Liver (tissue), 9 donors: Measurements from ENCODE around the gene ZNF296. TPM values are rescaled to one million over a fixed set of nuclear protein-coding genes. Genes with fewer than 3 reads are reported as not detected.

Experiments used
- DNase-seq: peaks from one replicate; pipeline ENCODE4 v3.0.0-alpha.2; 2017; ENCODE audit warnings: low spot score
- H3K27ac ChIP-seq, 2 donors: one replicate each; pipeline ENCODE4 v1.7.0; 2013; ENCODE audit warnings: inconsistent platforms in 2 of 2, low read length in 2 of 2, control low read depth in 1 of 2, low read depth in 1 of 2, mild to moderate bottlenecking in 1 of 2
- H3K27me3 ChIP-seq, 4 donors: one replicate each; pipeline versions ENCODE4 v1.6.1 to v1.7.0; 2013; ENCODE audit warnings: low read length in 3 of 4, inconsistent platforms in 1 of 4, mild to moderate bottlenecking in 1 of 4, moderate library complexity in 1 of 4; ENCODE audit not compliant: control insufficient read depth in 4 of 4, insufficient read depth in 4 of 4
- H3K36me3 ChIP-seq, 4 donors: one replicate each; pipeline versions ENCODE4 v1.6.1 to v1.7.0; 2013; ENCODE audit warnings: low read length in 3 of 4, mild to moderate bottlenecking in 3 of 4, low read depth in 1 of 4, moderate library complexity in 1 of 4; ENCODE audit not compliant: control insufficient read depth in 4 of 4, insufficient read depth in 3 of 4
- H3K4me1 ChIP-seq, 4 donors: one replicate each; pipeline versions ENCODE4 v1.6.1 to v1.7.0; 2013; ENCODE audit warnings: low read length in 3 of 4, mild to moderate bottlenecking in 3 of 4, moderate library complexity in 1 of 4; ENCODE audit not compliant: control insufficient read depth in 4 of 4, insufficient read depth in 4 of 4
- H3K4me3 ChIP-seq, 3 donors: one replicate each; pipeline versions ENCODE4 v1.6.1 to v1.7.0; 2013; ENCODE audit warnings: low read length in 3 of 3, control low read depth in 1 of 3, low read depth in 1 of 3, mild to moderate bottlenecking in 1 of 3
- H3K9ac ChIP-seq, 2 donors: one replicate each; pipeline ENCODE4 v1.7.0; 2013; ENCODE audit warnings: low read length in 2 of 2, mild to moderate bottlenecking in 2 of 2, moderate library complexity in 2 of 2, control low read depth in 1 of 2, low read depth in 1 of 2
- H3K9me3 ChIP-seq, 4 donors: one replicate each; pipeline versions ENCODE4 v1.6.1 to v1.7.0; 2013; ENCODE audit warnings: low read length in 3 of 4; ENCODE audit not compliant: control insufficient read depth in 4 of 4
- EGR1 ChIP-seq, 2 donors: IDR thresholded peaks; 2 replicates each; pipeline ENCODE4 v1.6.1; 2016 to 2018; ENCODE audit warnings: antibody characterized with exemption in 2 of 2, low read depth in 2 of 2
- FOXA2 ChIP-seq: IDR thresholded peaks from 2 replicates; pipeline ENCODE4 v1.6.1; 2016; ENCODE audit warnings: antibody characterized with exemption
- GABPA ChIP-seq, 2 donors: IDR thresholded peaks in 1 of 2; conservative IDR thresholded peaks in 1 of 2; 2 replicates each; pipeline ENCODE4 v1.6.1; 2016; ENCODE audit warnings: antibody characterized with exemption in 2 of 2, mild to moderate bottlenecking in 1 of 2, moderate library complexity in 1 of 2
- HNF4A ChIP-seq, 2 donors: conservative IDR thresholded peaks; 2 replicates each; pipeline ENCODE4 v1.6.1; 2016; ENCODE audit warnings: antibody characterized with exemption in 2 of 2, mild to moderate bottlenecking in 2 of 2
- HNF4G ChIP-seq: IDR thresholded peaks from 2 replicates; pipeline ENCODE4 v1.6.1; 2016; ENCODE audit warnings: antibody characterized with exemption
- JUND ChIP-seq, 2 donors: IDR thresholded peaks; 2 replicates each; pipeline ENCODE4 v1.6.1; 2016; ENCODE audit warnings: antibody characterized with exemption in 2 of 2
- NR2F2 ChIP-seq: IDR thresholded peaks from 2 replicates; pipeline ENCODE4 v1.6.1; 2016; ENCODE audit warnings: antibody characterized with exemption
- RAD21 ChIP-seq, 2 donors: IDR thresholded peaks; 2 replicates each; pipeline ENCODE4 v1.6.1; 2016; ENCODE audit warnings: antibody characterized with exemption in 2 of 2, mild to moderate bottlenecking in 2 of 2
- RXRA ChIP-seq, 2 donors: IDR thresholded peaks; 2 replicates each; pipeline ENCODE4 v1.6.1; 2017 to 2018; ENCODE audit warnings: antibody characterized with exemption in 2 of 2, mild to moderate bottlenecking in 1 of 2
- SP1 ChIP-seq: IDR thresholded peaks from 2 replicates; pipeline ENCODE4 v1.6.1; 2018; ENCODE audit warnings: antibody characterized with exemption, mild to moderate bottlenecking
- TAF1 ChIP-seq: conservative IDR thresholded peaks from 2 replicates; pipeline ENCODE4 v1.6.1; 2016; ENCODE audit warnings: antibody characterized with exemption, mild to moderate bottlenecking
- YY1 ChIP-seq: IDR thresholded peaks from 2 replicates; pipeline ENCODE4 v1.6.1; 2016; ENCODE audit warnings: antibody characterized with exemption, mild to moderate bottlenecking
- WGBS: extraction: QIAGEN DNeasy Blood & Tissue Kit; methylation state at CpG from one replicate; pipeline ENCODE4 v1.1.7; 2013; 5-methylcytosine and 5-hydroxymethylcytosine counted together
- polyA plus RNA-seq, 2 donors: library from polyadenylated mRNA; stranded (reverse) in 1 of 2; unstranded in 1 of 2; fragments of 200-250 nt in 1 of 2; fragments of >200 nt in 1 of 2; fragmentation: Nextera tagmentation in 1 of 2; extraction: Ambion mirVana in 1 of 2; gene quantifications; one replicate each; pipeline versions ENCODE4 v1.2.1 to v1.2.3, GENCODE V29; 2013 to 2015
- total RNA-seq, 2 donors: library from RNA; depleted of rRNA; stranded (reverse); fragments of >200 nt; gene quantifications; one replicate each; pipeline ENCODE4 v1.2.3, GENCODE V29; 2014
- TF ChIP-seq, protein P1 (sequence below): IDR thresholded peaks from 2 replicates; pipeline ENCODE4 v1.6.1; 2016; ENCODE audit warnings: antibody characterized with exemption, mild to moderate bottlenecking
- TF ChIP-seq, protein P2 (sequence below): IDR thresholded peaks from 2 replicates; pipeline ENCODE4 v1.6.1; 2016; ENCODE audit warnings: antibody characterized with exemption
- TF ChIP-seq, protein P3 (sequence below): IDR thresholded peaks from 2 replicates; pipeline ENCODE4 v1.6.1; 2016; ENCODE audit warnings: antibody characterized with exemption
- TF ChIP-seq, protein P4 (sequence below): fragments of 150-350 bp; IDR thresholded peaks from 2 replicates; pipeline ENCODE4 v1.5.1; 2017; ENCODE audit warnings: improper control_type of control experiment, low read depth, low read length; ENCODE audit not compliant: missing input control
- TF ChIP-seq, protein P5 (sequence below): IDR thresholded peaks from 2 replicates; pipeline ENCODE4 v1.6.1; 2016; ENCODE audit warnings: antibody characterized with exemption
- donor health status: healthy.
- donor health status: healthy.
- donor health status: healthy.
- donor health status: healthy.
- donor health status: healthy.

The ZNF296 gene
- total and polyA plus RNA-seq, 4 donors: 0.16 to 0.42 (median 0.17) TPM; not detected in 1

DNA sequence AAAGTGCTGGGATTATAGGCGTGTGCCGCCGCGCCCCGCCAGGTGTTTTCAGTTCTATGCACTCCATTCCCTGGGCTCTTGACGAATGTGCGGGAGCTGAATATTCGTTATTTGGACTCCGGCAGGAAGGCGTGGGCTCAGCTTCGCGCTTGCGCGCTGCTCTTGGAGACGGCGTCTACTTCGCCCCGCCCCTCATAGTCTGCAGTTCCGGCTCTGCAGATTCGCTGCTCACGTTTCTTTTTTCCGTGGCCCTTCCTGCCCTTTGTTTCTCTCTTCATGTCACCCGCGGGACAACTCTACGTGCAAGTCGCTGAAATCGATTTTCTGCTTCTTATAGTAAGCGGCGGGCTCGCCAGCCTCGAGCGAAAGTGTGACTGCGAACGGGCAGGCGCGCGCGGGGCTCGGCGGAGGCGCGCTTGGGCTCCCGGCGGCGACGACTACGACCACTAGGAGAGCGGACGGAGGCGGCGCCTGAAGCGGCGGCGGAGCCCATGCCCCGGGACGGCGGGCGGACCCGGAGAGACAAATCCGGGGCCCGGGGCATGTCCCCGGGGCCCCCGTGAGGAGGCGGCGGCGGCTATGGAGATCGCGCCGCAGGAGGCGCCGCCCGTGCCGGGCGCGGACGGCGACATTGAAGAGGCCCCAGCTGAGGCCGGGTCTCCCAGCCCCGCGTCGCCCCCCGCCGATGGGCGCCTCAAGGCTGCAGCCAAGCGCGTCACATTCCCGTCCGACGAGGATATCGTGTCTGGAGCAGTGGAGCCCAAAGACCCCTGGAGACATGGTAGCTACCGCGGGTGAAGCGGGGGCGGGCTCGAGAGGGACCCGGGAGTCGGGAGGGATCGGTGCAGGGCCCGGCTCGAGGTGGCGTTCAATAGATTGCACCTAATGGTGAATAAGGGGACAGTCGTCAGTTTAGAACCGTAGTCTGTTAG, 16.7 kb upstream of the ZNF296 start, which contains the start of gene PPP1R37:
Gene PPP1R37, plus strand, starts transcription at position 433 of the 932 bp plus-strand sequence. Its CDS starts 147 bp downstream, at position 580.
- Histone ChIP-seq H3K27ac (peak within 1 kb of the TSS; percentile 91), H3K4me1 (peaks cover 8 to 66% (median 43%) of the 10 kb centered on the region in 4 donors), H3K9me3 (no peaks in the 10 kb centered on the region), H3K36me3 (peaks cover 0 to 8% (median 4%) of the 10 kb centered on the region in 4 donors), H3K27me3 (no peaks in the 10 kb centered on the region), H3K9ac (peak within 1 kb of the TSS; percentile 61 to 77), H3K4me3 (peak within 1 kb of the TSS; percentile 81 to 98 (median 89))
- under 1% methylated on average over 103 of the region's 103 CpGs for WGBS
- no peak for TF ChIP-seq JUND (IDR thresholded peaks at IDR 0.05)
- peak; percentile 57 for TF ChIP-seq SP1
- TF ChIP-seq RAD21 (IDR thresholded peaks at IDR 0.05): peak; percentile 5 to 37
- peak; percentile 41 to 53 for TF ChIP-seq HNF4A (conservative IDR thresholded peaks at IDR 0.05)
- TF ChIP-seq NR2F2: no peak
- TF ChIP-seq, protein P1, sequence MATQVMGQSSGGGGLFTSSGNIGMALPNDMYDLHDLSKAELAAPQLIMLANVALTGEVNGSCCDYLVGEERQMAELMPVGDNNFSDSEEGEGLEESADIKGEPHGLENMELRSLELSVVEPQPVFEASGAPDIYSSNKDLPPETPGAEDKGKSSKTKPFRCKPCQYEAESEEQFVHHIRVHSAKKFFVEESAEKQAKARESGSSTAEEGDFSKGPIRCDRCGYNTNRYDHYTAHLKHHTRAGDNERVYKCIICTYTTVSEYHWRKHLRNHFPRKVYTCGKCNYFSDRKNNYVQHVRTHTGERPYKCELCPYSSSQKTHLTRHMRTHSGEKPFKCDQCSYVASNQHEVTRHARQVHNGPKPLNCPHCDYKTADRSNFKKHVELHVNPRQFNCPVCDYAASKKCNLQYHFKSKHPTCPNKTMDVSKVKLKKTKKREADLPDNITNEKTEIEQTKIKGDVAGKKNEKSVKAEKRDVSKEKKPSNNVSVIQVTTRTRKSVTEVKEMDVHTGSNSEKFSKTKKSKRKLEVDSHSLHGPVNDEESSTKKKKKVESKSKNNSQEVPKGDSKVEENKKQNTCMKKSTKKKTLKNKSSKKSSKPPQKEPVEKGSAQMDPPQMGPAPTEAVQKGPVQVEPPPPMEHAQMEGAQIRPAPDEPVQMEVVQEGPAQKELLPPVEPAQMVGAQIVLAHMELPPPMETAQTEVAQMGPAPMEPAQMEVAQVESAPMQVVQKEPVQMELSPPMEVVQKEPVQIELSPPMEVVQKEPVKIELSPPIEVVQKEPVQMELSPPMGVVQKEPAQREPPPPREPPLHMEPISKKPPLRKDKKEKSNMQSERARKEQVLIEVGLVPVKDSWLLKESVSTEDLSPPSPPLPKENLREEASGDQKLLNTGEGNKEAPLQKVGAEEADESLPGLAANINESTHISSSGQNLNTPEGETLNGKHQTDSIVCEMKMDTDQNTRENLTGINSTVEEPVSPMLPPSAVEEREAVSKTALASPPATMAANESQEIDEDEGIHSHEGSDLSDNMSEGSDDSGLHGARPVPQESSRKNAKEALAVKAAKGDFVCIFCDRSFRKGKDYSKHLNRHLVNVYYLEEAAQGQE: peak; percentile 24
- TF ChIP-seq TAF1: no peak
- peak; percentile 79 for TF ChIP-seq YY1
- TF ChIP-seq EGR1 (IDR thresholded peaks at IDR 0.05; ENCODE audit: low read depth in 2 of 2): peak in 1 of 2 donors; percentile 38
- peak in 1 of 2 donors; percentile 78 for TF ChIP-seq GABPA (IDR thresholded peaks at IDR 0.05 in 1 of 2, conservative IDR thresholded peaks at IDR 0.05 in 1 of 2)
- TF ChIP-seq, protein P2, sequence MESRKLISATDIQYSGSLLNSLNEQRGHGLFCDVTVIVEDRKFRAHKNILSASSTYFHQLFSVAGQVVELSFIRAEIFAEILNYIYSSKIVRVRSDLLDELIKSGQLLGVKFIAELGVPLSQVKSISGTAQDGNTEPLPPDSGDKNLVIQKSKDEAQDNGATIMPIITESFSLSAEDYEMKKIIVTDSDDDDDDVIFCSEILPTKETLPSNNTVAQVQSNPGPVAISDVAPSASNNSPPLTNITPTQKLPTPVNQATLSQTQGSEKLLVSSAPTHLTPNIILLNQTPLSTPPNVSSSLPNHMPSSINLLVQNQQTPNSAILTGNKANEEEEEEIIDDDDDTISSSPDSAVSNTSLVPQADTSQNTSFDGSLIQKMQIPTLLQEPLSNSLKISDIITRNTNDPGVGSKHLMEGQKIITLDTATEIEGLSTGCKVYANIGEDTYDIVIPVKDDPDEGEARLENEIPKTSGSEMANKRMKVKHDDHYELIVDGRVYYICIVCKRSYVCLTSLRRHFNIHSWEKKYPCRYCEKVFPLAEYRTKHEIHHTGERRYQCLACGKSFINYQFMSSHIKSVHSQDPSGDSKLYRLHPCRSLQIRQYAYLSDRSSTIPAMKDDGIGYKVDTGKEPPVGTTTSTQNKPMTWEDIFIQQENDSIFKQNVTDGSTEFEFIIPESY: no peak
- TF ChIP-seq, protein P3, sequence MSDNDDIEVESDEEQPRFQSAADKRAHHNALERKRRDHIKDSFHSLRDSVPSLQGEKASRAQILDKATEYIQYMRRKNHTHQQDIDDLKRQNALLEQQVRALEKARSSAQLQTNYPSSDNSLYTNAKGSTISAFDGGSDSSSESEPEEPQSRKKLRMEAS: no peak
- TF ChIP-seq FOXA2: no peak
- TF ChIP-seq, protein P4, sequence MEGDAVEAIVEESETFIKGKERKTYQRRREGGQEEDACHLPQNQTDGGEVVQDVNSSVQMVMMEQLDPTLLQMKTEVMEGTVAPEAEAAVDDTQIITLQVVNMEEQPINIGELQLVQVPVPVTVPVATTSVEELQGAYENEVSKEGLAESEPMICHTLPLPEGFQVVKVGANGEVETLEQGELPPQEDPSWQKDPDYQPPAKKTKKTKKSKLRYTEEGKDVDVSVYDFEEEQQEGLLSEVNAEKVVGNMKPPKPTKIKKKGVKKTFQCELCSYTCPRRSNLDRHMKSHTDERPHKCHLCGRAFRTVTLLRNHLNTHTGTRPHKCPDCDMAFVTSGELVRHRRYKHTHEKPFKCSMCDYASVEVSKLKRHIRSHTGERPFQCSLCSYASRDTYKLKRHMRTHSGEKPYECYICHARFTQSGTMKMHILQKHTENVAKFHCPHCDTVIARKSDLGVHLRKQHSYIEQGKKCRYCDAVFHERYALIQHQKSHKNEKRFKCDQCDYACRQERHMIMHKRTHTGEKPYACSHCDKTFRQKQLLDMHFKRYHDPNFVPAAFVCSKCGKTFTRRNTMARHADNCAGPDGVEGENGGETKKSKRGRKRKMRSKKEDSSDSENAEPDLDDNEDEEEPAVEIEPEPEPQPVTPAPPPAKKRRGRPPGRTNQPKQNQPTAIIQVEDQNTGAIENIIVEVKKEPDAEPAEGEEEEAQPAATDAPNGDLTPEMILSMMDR: peak; percentile 22
- TF ChIP-seq, protein P5, sequence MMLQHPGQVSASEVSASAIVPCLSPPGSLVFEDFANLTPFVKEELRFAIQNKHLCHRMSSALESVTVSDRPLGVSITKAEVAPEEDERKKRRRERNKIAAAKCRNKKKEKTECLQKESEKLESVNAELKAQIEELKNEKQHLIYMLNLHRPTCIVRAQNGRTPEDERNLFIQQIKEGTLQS: no peak
- no peak for TF ChIP-seq HNF4G
- TF ChIP-seq RXRA (IDR thresholded peaks at IDR 0.05): peak; percentile 13 to 28
- DNase-seq: peak; percentile 92
